OCI-LY7 (cell line): ENCODE data around the gene PLA2G2F. TPM values are rescaled to one million over a fixed set of nuclear protein-coding genes. Genes with fewer than 3 reads are reported as not detected.

ENCODE experiments used
- BruUV-seq: library from RNA; stranded (reverse); fragments of 400-500 nt; replicated peaks from 2 replicates; lab custom pipeline; 2021; lab: Mats Ljungman, UMichigan
- CTCF ChIA-PET: fragments of 300-600 bp; sonication (Branson Sonifier 250); formaldehyde crosslinking; loops from one replicate; lab custom pipeline; 2022; ENCODE audit warnings: antibody characterized with exemption; ENCODE audit not compliant: unreplicated experiment; lab: Charles Lee
- POLR2A ChIA-PET: fragments of 300-600 bp; sonication (Branson Sonifier 250); formaldehyde crosslinking; loops from one replicate; lab custom pipeline; 2022; ENCODE audit warnings: antibody characterized with exemption; lab: Charles Lee
- DNase-seq: peaks from one replicate; pipeline ENCODE4 v3.0.0-alpha.2; 2015; ENCODE audit warnings: low spot score
- H2AFZ ChIP-seq: fragments of 200-600 bp; sonication (generic), shearing (Covaris generic); 2 replicates; pipeline ENCODE4 v1.6.1; 2014; ENCODE audit warnings: mild to moderate bottlenecking, antibody characterized with exemption, low read length, moderate library complexity
- H3K27ac ChIP-seq: fragments of 200-600 bp; sonication (generic); 2 replicates; pipeline ENCODE4 v1.5.1; 2014; ENCODE audit warnings: mixed run types, low read depth, mild to moderate bottlenecking, moderate library complexity, low read length, inconsistent platforms; ENCODE audit not compliant: poor library complexity, severe bottlenecking
- H3K36me3 ChIP-seq: fragments of 200-600 bp; sonication (generic); 2 replicates; pipeline ENCODE4 v1.6.1; 2014; ENCODE audit warnings: mild to moderate bottlenecking, antibody characterized with exemption, low read length, moderate library complexity, mixed read lengths; ENCODE audit not compliant: insufficient read depth
- H3K4me1 ChIP-seq: fragments of 200-600 bp; sonication (generic); 2 replicates; pipeline ENCODE4 v1.5.1; 2014; ENCODE audit warnings: mild to moderate bottlenecking, low read length; ENCODE audit not compliant: insufficient read depth, poor library complexity, severe bottlenecking
- H3K4me2 ChIP-seq: fragments of 200-600 bp; sonication (generic); 2 replicates; pipeline ENCODE4 v1.6.1; 2014; ENCODE audit warnings: mild to moderate bottlenecking, low read length
- H3K4me3 ChIP-seq: fragments of 200-600 bp; sonication (generic); 2 replicates; pipeline ENCODE4 v1.5.1; 2014; ENCODE audit warnings: mild to moderate bottlenecking, low read depth, low read length; ENCODE audit not compliant: poor library complexity, severe bottlenecking
- H3K79me2 ChIP-seq: fragments of 200-600 bp; sonication (generic); 2 replicates; pipeline ENCODE4 v1.6.1; 2016; ENCODE audit warnings: low read depth, mild to moderate bottlenecking, low read length, moderate library complexity, mixed read lengths; ENCODE audit not compliant: insufficient read depth
- H3K9me2 ChIP-seq: fragments of 200-600 bp; sonication (generic); 2 replicates; pipeline ENCODE4 v1.6.1; 2016; ENCODE audit warnings: mild to moderate bottlenecking, low read length, mixed read lengths; ENCODE audit not compliant: insufficient read depth
- H3K9me3 ChIP-seq: fragments of 200-600 bp; sonication (generic); 2 replicates; pipeline ENCODE4 v1.6.1; 2014; ENCODE audit warnings: mild to moderate bottlenecking, mixed run types, low read length, mixed read lengths
- H4K20me1 ChIP-seq: fragments of 200-600 bp; sonication (generic); 2 replicates; pipeline ENCODE4 v1.6.1; 2014; ENCODE audit warnings: mild to moderate bottlenecking, antibody characterized with exemption, low read length, moderate library complexity, mixed read lengths; ENCODE audit not compliant: insufficient read depth
- CTCF ChIP-seq: fragments of 200-600 bp; sonication (generic); conservative IDR thresholded peaks from 2 replicates; pipeline ENCODE4 v1.5.1; 2014; ENCODE audit warnings: mild to moderate bottlenecking, antibody characterized with exemption, low read length, moderate library complexity, mixed read lengths
- EZH2phosphoT487 ChIP-seq: fragments of 200-600 bp; sonication (generic); IDR thresholded peaks from 2 replicates; pipeline ENCODE4 v1.6.1; 2018; ENCODE audit warnings: low read depth, borderline replicate concordance, mild to moderate bottlenecking, mixed run types, antibody characterized with exemption, low read length, moderate library complexity, mixed read lengths
- intact Hi-C: fragments of 100-400 bp; cut with micrococcal nuclease; formaldehyde crosslinking; loops from one replicate; pipeline ENCODE4 v1.10.0; 2022; ENCODE audit not compliant: unreplicated experiment
- total RNA-seq, 2 experiments: library from RNA; depleted of rRNA in 1 of 2; stranded (reverse); fragments of >200 nt in 1 of 2; shearing (Covaris generic) in 1 of 2; gene quantifications; 2 replicates each; pipeline ENCODE4 v1.2.3, GENCODE V29; 2014 to 2022

The PLA2G2F gene
- total RNA-seq, 2 experiments from 2014 or later: not detected

- DNase-seq: peak; percentile 81
- intact Hi-C loops: loop anchor here (1.0 kb wide), 3 partner anchors 30 to 277 kb away; no protein-coding TSS in a partner anchor
- Histone ChIP-seq H3K79me2 (no peaks in the 10 kb centered on the region), H3K4me2 (peak overlapping the region; percentile 58), H3K9me2 (no peaks in the 10 kb centered on the region), H3K9me3 (no peaks in the 10 kb centered on the region), H3K27ac (no peak overlapping the region), H3K4me3 (no peak overlapping the region), H3K36me3 (no peaks in the 10 kb centered on the region), H3K4me1 (peaks cover 47% of the 10 kb centered on the region), H2AFZ (peak overlapping the region; percentile 60; the same call in 1 of the 2 replicates), H4K20me1 (no peaks in the 10 kb centered on the region)
- TF ChIP-seq EZH2phosphoT487 (no peak), CTCF (peak; percentile 98)
- POLR2A ChIA-PET: interaction anchor here (1.3 kb wide), 1 partner anchor 23 kb away, joined by 6 read pairs; no protein-coding TSS in a partner anchor
- CTCF ChIA-PET: interaction anchor here (0.8 to 1.4 kb wide), 3 partner anchors 16 to 20 kb away, joined by 4 to 5 read pairs (median 4); no protein-coding TSS in a partner anchor
- no TSS peak for BruUV-seq
These were observed 55.8 kb downstream of the PLA2G2F start for GRCh38 chr1:20194757-20195461.

- Histone ChIP-seq H3K27ac (no peak overlapping the region), H3K4me2 (no peak overlapping the region; the same call in 1 of the 2 replicates), H3K36me3 (no peaks in the 10 kb centered on the region), H3K9me2 (no peaks in the 10 kb centered on the region), H2AFZ (no peak overlapping the region; the same call in 1 of the 2 replicates), H3K4me3 (no peak overlapping the region), H3K4me1 (peaks cover 47% of the 10 kb centered on the region), H3K9me3 (no peaks in the 10 kb centered on the region), H3K79me2 (no peaks in the 10 kb centered on the region), H4K20me1 (no peaks in the 10 kb centered on the region)
- ChIA-PET POLR2A (interaction anchor here (1.0 kb wide), 1 partner anchor 32 kb away, joined by 3 read pairs; no protein-coding TSS in a partner anchor), CTCF (interaction anchor here (1.0 to 1.4 kb wide), 4 partner anchors 17 to 23 kb away, joined by 3 to 5 read pairs (median 4); no protein-coding TSS in a partner anchor)
- peak; percentile 62 for TF ChIP-seq CTCF
- no peak for TF ChIP-seq EZH2phosphoT487
- DNase-seq: no peak
- intact Hi-C loops: loop anchor here (1.0 kb wide), 3 partner anchors 30 to 277 kb away; no protein-coding TSS in a partner anchor
- no TSS peak for BruUV-seq
These were observed 56.3 kb downstream of the PLA2G2F start for GRCh38 chr1:20195462-20195780.

- no TSS peak for BruUV-seq
- Histone ChIP-seq H3K9me3 (no peaks in the 10 kb centered on the region), H3K4me2 (no peak overlapping the region), H3K27ac (no peak overlapping the region), H3K4me1 (peaks cover 65% of the 10 kb centered on the region), H3K9me2 (no peaks in the 10 kb centered on the region), H3K79me2 (no peaks in the 10 kb centered on the region), H4K20me1 (no peaks in the 10 kb centered on the region), H3K4me3 (no peak overlapping the region), H3K36me3 (no peaks in the 10 kb centered on the region), H2AFZ (no peak overlapping the region)
- intact Hi-C loops: no loop called here
- TF ChIP-seq CTCF (no peak), EZH2phosphoT487 (no peak)
- ChIA-PET CTCF (no interaction called here), POLR2A (no interaction called here)
- no peak for DNase-seq
These were observed 58.2 kb downstream of the PLA2G2F start for GRCh38 chr1:20197329-20197791.
